NT2/D1 (cell line): ENCODE measurements around the gene ZNF653.

Source experiments
- DNase-seq: peaks from one replicate; pipeline ENCODE4 v3.0.0-alpha.2; 2011; ENCODE audit warnings: low read depth, low spot score
- H3K27me3 ChIP-seq: 2 replicates; pipeline ENCODE4 v1.6.0; 2011; ENCODE audit warnings: mild to moderate bottlenecking; ENCODE audit not compliant: insufficient read length, insufficient read depth
- H3K36me3 ChIP-seq: 2 replicates; pipeline ENCODE4 v1.6.1; 2011; ENCODE audit warnings: mild to moderate bottlenecking, low read length, mixed read lengths; ENCODE audit not compliant: insufficient read depth, insufficient read length
- H3K4me1 ChIP-seq: 2 replicates; pipeline ENCODE4 v1.5.1; 2011; ENCODE audit not compliant: insufficient read depth, insufficient read length
- H3K4me3 ChIP-seq: 2 replicates; pipeline ENCODE4 v1.5.1; 2011; ENCODE audit warnings: low read depth; ENCODE audit not compliant: insufficient read length
- H3K9ac ChIP-seq: 2 replicates; pipeline ENCODE4 v1.6.0; 2011; ENCODE audit warnings: low read depth; ENCODE audit not compliant: insufficient read length
- H3K9me3 ChIP-seq: 2 replicates; pipeline ENCODE4 v1.5.1; 2011; ENCODE audit warnings: mild to moderate bottlenecking, low read length; ENCODE audit not compliant: insufficient read depth
- SUZ12 ChIP-seq: IDR thresholded peaks from 2 replicates; pipeline ENCODE4 v1.6.1; 2011; ENCODE audit not compliant: insufficient read length, insufficient read depth; ENCODE audit errors: extremely low read depth
- YY1 ChIP-seq: IDR thresholded peaks from 2 replicates; pipeline ENCODE4 v1.6.1; 2011; ENCODE audit not compliant: insufficient read length, insufficient read depth
- ZNF274 ChIP-seq: IDR thresholded peaks from 2 replicates; pipeline ENCODE4 v1.6.1; 2011; ENCODE audit warnings: mild to moderate bottlenecking, low read depth, low read length

ZNF653 gene

GRCh38 chr19:11499220-11499726 is 6.4 kb downstream of the ZNF653 start:
- Histone ChIP-seq H3K27me3 (no peaks in the 10 kb centered on the region), H3K9me3 (no peaks in the 10 kb centered on the region), H3K36me3 (peaks cover 39% of the 10 kb centered on the region), H3K9ac (no peak overlapping the region), H3K4me1 (peaks cover 5% of the 10 kb centered on the region), H3K4me3 (no peak overlapping the region)
- no peak for TF ChIP-seq SUZ12
- TF ChIP-seq ZNF274 = no peak
- no peak for TF ChIP-seq YY1
- DNase-seq = no peak

- Histone ChIP-seq H3K4me1 (peaks cover 5% of the 10 kb centered on the region), H3K4me3 (no peak overlapping the region), H3K9me3 (no peaks in the 10 kb centered on the region), H3K36me3 (peaks cover 38% of the 10 kb centered on the region), H3K27me3 (no peaks in the 10 kb centered on the region), H3K9ac (peak overlapping the region; percentile 69)
- peak; percentile 82 for DNase-seq
- TF ChIP-seq ZNF274 (no peak), YY1 (no peak), SUZ12 (no peak)
These were observed 9.1 kb downstream of the ZNF653 start for GRCh38 chr19:11496391-11497163.

- H3K4me1 ChIP-seq = peaks cover 5% of the 10 kb centered on the region
- peaks cover 38% of the 10 kb centered on the region for H3K36me3 ChIP-seq
These were observed 9.8 kb downstream of the ZNF653 start for GRCh38 chr19:11495885-11496284.

GRCh38 chr19:11495481-11495880 is 10.2 kb downstream of the ZNF653 start:
- Histone ChIP-seq H3K4me3 (no peak overlapping the region), H3K27me3 (no peaks in the 10 kb centered on the region), H3K36me3 (peaks cover 38% of the 10 kb centered on the region), H3K9ac (peak overlapping the region; percentile 36), H3K4me1 (peaks cover 5% of the 10 kb centered on the region), H3K9me3 (no peaks in the 10 kb centered on the region)
- DNase-seq = no peak
- TF ChIP-seq ZNF274 (no peak), YY1 (no peak), SUZ12 (no peak)

More at GRCh38 chr19:11495885-11496284, 9.8 kb downstream of the ZNF653 start:
- peak overlapping the region; percentile 36 for H3K9ac ChIP-seq
- TF ChIP-seq SUZ12 = no peak
- TF ChIP-seq ZNF274 = no peak
- no peak for TF ChIP-seq YY1
- no peak for DNase-seq
- H3K4me3 ChIP-seq = no peak overlapping the region
- no peaks in the 10 kb centered on the region for H3K27me3 ChIP-seq
- no peaks in the 10 kb centered on the region for H3K9me3 ChIP-seq

- Histone ChIP-seq H3K9me3 (no peaks in the 10 kb centered on the region), H3K4me3 (no peak overlapping the region), H3K36me3 (peaks cover 38% of the 10 kb centered on the region), H3K9ac (no peak overlapping the region), H3K4me1 (peaks cover 5% of the 10 kb centered on the region), H3K27me3 (no peaks in the 10 kb centered on the region)
- no peak for TF ChIP-seq SUZ12
- TF ChIP-seq YY1 = no peak
- no peak for TF ChIP-seq ZNF274
- DNase-seq = no peak
These were observed 10.9 kb downstream of the ZNF653 start for GRCh38 chr19:11494634-11495285.

GRCh38 chr19:11489378-11489777 is 16.3 kb downstream of the ZNF653 start:
- Histone ChIP-seq H3K36me3 (peaks cover 14% of the 10 kb centered on the region), H3K4me3 (no peak overlapping the region)
- DNase-seq = no peak

More at GRCh38 chr19:11489378-11489777, 16.3 kb downstream of the ZNF653 start:
- Histone ChIP-seq H3K27me3 (no peaks in the 10 kb centered on the region), H3K9ac (no peak overlapping the region), H3K9me3 (no peaks in the 10 kb centered on the region), H3K4me1 (peaks cover 3% of the 10 kb centered on the region)
- TF ChIP-seq SUZ12 (no peak), ZNF274 (no peak), YY1 (no peak)
